Measurements from ENCODE around the gene ZNF787. TPM values are rescaled to one million over a fixed set of nuclear protein-coding genes. Genes with fewer than 3 reads are reported as not detected.

Gene ZNF787
- 25.4 to 52.9 TPM (median 48.0 TPM) in 5 replicates for total RNA-seq (2022; extraction: Qiagen RNA extraction)

GRCh38 chr19:56121180-56122167 is at the start of gene ZNF787:
Gene ZNF787 (minus strand): TSS chr19:56121295. CDS start chr19:56103217, 18,078 bp downstream.

GRCh38 chr19:56140583-56141416 is 19.7 kb upstream of the ZNF787 start, which contains the start of gene ZNF444:
Gene ZNF444 (plus strand): TSS chr19:56141287. CDS start chr19:56146912, 5,625 bp downstream.

Other genes with a start within 250 kb of the ZNF787 start
- 0.02 TPM in 1 of 5 replicates, not detected in the others for gene NLRP13, start 189.0 kb downstream of the ZNF787 start, total RNA-seq (2022; extraction: Qiagen RNA extraction)
- not detected in 5 replicates for gene NLRP8, start 173.5 kb downstream of the ZNF787 start, total RNA-seq (2022; extraction: Qiagen RNA extraction)
- not detected in 5 replicates for gene NLRP5, start 134.5 kb downstream of the ZNF787 start, total RNA-seq (2022; extraction: Qiagen RNA extraction)
- gene ZNF444, start 20.0 kb upstream of the ZNF787 start, total RNA-seq (2022; extraction: Qiagen RNA extraction): 17.3 to 31.6 TPM (median 30.1 TPM) in 5 replicates
- gene GALP, start 54.7 kb upstream of the ZNF787 start, total RNA-seq (2022; extraction: Qiagen RNA extraction): not detected in 5 replicates
- gene ZSCAN5B, start 76.5 kb upstream of the ZNF787 start, total RNA-seq (2022; extraction: Qiagen RNA extraction): 0.05 TPM in 1 of 5 replicates, not detected in the others
- not detected in 5 replicates for gene ZSCAN5C, start 81.0 kb upstream of the ZNF787 start, total RNA-seq (2022; extraction: Qiagen RNA extraction)
- not detected in 5 replicates for gene EDDM13, start 151.5 kb upstream of the ZNF787 start, total RNA-seq (2022; extraction: Qiagen RNA extraction)
- gene ZSCAN5A, start 193.5 kb upstream of the ZNF787 start, total RNA-seq (2022; extraction: Qiagen RNA extraction): 6.0 to 9.0 TPM (median 8.0 TPM) in 5 replicates